ENCODE results near the gene GGT5.
A peak's percentile ranks its signal among the peaks of the same experiment; 100 is the strongest.
"Not testable (repeated sequence)": the region's sequence is repeated elsewhere in the genome, so short reads cannot be mapped to it uniquely, and the experiment has no call there.

GGT5 gene

DNA sequence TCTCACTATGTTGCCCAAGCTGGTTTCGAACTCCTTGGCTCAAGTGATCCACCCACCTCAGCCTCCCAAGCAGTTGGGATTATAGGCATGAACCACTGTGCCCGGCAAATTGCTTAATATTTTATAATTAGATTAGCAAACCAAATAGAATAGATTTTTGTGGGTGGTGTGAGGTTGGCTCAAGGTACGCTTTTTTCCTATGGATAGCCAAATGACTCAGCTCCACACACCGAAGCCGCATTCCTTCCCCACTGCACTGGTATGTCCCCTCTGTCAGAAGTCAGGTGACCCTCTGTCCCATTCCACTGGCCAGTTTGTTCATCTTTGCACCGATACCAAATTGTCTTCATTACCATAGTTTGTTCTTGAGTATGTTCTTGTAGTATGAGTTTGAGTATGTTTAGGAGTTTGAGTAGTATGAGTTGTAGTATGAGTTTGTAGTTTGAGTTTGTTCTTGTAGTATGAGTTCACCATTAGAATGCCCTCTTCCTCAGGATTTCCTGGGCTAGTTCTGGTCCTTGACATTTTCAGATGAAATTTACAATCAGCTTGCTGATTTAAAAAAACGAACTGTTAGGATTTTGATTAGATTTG, 44.2 kb downstream of the GGT5 start:
- DNase-seq: peak; percentile 70

- DNase-seq: no peak
Measured at GRCh38 chr22:24198682-24199052, 46.2 kb downstream of the GGT5 start.

- DNase-seq: no peak
Measured at GRCh38 chr22:24191893-24192292, 53.0 kb downstream of the GGT5 start.

DNA sequence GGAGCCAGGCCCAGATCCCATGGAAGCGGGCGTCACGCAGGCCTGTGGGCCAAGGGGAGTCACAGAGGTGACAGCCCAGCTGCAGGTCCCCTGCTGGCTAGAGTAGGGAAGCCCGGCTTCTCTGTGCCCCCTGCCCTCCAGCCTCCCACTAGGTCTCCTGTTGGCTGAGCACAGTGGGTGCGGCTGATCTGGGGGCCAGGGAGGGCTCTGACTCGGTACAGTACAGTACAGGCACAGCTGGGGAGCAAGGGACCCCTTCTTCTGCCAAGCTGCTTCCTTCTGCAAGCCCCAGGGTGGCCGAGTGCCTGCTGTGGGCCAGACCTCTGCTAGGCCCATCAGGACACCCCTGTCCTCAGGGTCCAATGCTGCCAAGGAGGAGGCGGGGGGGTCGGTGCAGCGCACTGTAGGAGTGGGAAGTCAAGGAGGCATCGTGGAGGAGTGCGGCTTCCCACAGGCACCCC, 53.5 kb downstream of the GGT5 start:
- DNase-seq: no peak

- DNase-seq: no peak
Measured at GRCh38 chr22:24190596-24191208, 54.2 kb downstream of the GGT5 start.

- DNase-seq: no peak
Measured at GRCh38 chr22:24190159-24190540, 54.7 kb downstream of the GGT5 start.

DNA sequence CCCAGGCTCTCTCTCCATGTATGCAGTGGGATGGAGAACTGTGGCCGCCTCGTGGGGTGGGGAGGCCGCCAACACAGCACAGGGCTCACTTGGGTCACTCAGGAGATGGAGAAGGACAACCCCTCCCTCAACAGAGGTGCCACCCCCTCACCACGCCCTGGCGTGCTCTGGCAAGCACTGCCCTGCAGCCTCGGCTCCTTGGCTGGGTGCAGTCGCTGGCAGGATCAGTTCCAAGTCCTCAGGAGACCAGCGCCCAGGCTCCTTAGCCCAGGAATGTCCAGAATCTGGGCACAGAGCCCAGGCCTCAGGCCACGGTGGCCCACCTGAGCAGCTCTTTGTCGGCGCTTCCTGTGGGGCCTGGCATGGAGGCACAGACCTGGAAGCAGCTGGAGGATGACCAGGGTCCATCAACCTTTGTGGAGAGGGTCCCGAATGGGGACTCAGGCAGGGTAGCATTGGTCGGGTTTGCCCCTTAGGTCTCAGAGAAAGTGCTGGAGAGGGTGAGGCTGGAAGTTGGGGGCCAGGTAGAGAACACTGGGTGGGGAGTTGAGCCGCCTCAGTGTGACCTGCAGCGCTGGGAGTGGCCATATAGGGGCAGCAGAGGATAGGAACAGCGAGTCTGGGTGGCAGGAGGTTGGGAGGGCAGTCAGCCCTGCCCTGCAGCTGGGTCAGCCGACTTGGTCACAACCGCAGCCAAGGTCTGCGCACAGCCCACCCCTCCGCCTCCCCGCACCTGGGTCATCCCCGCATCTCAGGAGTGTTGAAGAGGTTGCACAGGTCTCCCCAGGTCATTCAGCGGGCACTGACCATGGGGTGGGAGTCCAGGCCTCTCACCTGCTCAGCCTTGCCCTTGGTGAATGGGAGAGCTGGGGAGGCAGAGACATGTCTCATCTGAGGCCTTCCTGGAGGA, 55.4 kb downstream of the GGT5 start:
- peak; percentile 43 for DNase-seq

GRCh38 chr22:24188705-24189248, 56.1 kb downstream of the GGT5 start:
- no peak for DNase-seq

DNA sequence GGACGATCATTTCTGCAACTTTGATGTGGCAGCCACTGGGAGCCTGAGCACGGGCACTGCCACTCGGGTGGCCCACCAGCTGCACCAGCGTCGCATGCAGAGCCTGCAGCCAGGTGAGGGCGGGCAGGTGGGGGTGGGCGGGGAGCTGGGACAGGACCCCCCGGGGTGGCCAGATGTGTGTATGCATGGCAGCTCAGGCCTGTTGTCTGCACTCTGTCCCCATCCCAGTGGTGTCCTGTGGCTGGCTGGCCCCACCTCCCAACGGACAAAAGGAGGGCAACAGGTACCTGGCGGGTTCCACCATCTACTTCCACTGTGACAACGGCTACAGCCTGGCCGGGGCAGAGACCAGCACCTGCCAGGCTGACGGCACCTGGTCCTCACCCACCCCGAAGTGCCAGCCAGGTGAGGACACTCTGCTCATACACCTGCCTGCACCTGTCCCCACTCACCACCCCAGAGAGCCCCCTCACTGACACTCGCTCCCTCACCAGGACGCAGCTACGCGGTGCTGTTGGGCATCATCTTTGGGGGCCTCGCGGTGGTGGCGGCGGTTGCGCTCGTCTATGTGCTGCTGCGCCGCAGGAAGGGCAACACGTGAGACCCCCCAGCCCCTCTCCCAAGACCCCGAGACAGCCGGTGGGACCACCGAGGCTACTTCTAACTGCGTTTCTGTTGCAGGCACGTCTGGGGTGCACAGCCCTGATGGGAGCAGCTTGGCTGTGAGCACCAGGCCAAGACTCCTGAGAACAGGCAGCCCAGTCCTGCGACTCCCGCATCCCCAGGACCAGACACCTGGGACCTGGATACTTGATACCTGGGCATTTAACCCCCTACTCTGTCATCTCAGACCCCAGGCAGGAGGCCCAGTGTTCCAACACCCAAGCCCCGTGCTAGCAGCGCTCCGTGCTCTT, 56.9 kb downstream of the GGT5 start:
- no peak for DNase-seq

- DNase-seq: no peak
Measured at GRCh38 chr22:24186892-24187670, 57.8 kb downstream of the GGT5 start.

DNA sequence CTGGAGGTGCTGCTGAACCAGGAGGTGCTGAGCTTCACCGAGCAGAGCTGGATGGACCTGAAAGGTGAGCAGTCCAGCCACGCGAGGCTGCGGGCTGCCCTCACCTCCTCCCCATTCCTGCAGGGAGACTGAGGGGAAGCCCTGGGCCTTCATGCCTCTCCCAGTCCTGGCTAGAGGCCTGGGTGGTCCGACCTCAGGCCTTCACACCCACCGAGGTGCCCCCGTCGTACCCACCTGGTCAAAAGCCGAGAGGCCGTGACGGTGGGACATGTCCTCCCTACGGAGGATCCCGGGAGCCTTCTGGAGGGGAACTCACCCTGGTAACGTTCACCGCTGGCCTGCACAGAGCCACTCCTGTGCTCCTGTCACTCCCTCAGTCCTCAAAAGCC, 58.5 kb downstream of the GGT5 start:
- no peak for DNase-seq

- DNase-seq: no peak
Measured at GRCh38 chr22:24185501-24186351, 59.2 kb downstream of the GGT5 start.

DNA sequence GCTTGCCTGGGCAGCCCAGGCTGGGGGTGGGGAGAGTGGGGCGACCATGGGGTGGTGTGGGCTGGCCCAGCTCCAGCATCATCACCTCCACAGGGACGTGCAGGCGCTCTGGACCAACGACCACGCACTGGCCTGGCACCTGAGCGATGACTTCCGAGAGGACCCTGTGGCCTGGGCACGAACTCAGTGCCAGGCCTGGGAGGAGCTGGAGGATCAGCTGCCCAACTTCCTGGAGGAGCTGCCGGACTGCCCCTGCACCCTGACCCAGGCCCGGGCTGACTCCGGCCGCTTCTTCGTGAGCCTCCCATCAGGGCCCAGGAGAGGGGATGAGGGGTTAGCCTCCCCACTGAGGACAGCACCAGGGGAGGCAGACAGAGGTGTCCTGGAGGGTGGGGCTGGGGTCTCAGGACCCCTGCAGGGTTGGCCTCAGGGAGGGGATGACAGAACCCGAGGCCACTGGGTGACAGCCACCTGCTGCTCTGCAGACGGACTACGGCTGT, 59.8 kb downstream of the GGT5 start:
- no peak for DNase-seq

DNA sequence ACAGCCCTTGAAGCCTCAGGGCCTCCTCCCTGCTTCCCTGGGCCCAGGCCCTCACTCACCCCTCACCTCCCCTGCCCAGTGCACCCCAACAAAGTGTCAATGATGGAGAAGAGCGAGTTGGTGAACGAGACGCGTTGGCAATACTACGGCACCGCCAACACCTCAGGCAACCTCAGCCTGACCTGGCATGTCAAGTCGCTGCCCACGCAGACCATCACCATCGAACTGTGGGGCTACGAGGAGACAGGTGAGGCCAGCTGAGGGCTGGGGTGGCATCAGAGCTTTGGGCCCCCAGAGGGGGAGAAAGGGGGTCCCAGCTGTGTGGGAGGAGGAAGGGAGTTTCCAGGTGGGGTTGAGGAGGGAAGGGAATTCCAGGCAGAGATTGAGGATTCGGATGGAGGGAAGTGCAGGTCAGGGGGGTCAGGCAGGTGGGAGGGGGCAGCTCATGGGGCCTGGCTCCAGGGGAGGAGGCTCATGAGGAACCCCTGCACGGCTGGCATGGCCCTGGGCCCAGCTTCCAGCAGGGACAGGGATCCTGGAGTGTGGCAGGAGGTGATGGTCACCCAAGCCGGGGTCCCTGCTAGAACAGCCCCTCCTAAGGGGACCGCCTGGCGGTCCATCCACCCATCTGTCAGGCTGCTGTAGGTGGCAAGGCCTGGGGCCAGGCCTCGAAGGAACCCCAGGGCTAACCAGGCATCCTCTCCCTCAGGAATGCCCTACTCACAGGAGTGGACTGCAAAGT, 60.7 kb downstream of the GGT5 start:
- no peak for DNase-seq

DNA sequence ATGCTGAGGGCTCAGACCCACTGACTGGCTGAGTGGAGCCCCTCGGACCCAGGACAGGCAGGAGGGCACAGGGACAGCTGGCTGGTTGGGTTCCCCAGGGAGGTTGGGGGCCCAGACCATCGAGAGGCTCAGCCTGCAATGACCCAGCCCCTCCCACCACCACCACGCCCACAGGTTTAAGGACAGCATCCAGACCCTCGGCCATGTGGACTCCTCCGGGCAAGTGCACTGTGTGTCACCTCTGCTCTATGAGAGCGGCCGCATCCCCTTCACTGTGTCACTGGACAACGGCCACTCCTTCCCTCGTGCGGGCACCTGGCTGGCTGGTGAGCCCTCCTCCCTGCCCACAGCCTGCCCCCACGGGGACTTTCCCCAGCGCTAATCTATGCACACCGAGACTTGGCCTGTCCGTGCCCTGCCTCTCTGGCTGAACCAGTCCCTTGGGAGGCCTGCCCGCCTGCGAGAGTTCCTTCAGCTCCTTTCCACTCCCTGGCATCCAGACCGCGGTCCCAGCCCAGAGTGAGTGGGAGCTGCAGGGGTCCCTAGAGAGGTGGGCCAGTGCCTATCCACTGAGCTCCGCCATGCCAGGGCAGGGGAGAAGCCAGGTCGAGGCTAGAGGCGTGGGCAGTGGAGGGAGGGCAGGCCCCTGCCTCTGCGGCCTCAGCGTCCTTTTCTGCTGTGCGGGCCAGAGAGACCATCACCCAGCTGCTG, 61.4 kb downstream of the GGT5 start:
- no peak for DNase-seq

DNA sequence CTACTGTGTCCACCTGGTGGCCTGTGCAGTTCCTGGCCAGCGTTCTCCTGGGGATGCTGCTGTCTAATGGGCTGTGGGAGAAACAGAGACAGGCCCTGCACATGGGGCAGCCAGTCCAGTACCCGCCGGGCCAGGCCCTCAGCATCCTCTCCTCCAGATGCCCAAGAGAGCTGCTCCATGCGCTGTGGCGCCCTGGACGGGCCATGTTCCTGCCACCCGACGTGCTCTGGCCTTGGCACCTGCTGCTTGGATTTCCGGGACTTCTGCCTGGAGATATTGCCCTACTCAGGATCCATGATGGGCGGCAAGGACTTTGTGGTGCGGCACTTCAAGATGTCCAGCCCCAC, 62.0 kb downstream of the GGT5 start:
- DNase-seq: not testable (repeated sequence)

- no peak for DNase-seq
Measured at GRCh38 chr22:24181996-24182899, 62.6 kb downstream of the GGT5 start.
